Spleen (tissue), 11 donors: ENCODE results near the gene HRH2. TPM values are rescaled to one million over a fixed set of nuclear protein-coding genes. Genes with fewer than 3 reads are reported as not detected.

ENCODE experiments used
- DNase-seq: peaks from one replicate; pipeline ENCODE4 v3.0.0-alpha.2; 2020
- H3K27ac ChIP-seq, 8 donors: fragments of 200-600 bp; sonication (generic) in 7 of 8; 1 replicate in 4 of 8; 2 replicates in 4 of 8; pipeline versions ENCODE4 v1.5.0 to v1.8.0; 2016 to 2021; ENCODE audit warnings: inconsistent platforms in 4 of 8, mild to moderate bottlenecking in 4 of 8, moderate library complexity in 1 of 8
- H3K27me3 ChIP-seq, 7 donors: fragments of 200-600 bp; sonication (generic) in 6 of 7; replicated peaks in 1 of 7; 1 replicate in 4 of 7; 2 replicates in 3 of 7; pipeline versions ENCODE4 v1.5.0 to v1.8.0; 2016 to 2021; ENCODE audit warnings: inconsistent platforms in 3 of 7, mild to moderate bottlenecking in 1 of 7
- H3K36me3 ChIP-seq, 6 donors: fragments of 200-600 bp; sonication (generic) in 5 of 6; 1 replicate in 4 of 6; 2 replicates in 2 of 6; pipeline versions ENCODE4 v1.5.0 to v1.8.0; 2016 to 2021; ENCODE audit warnings: inconsistent platforms in 2 of 6
- H3K4me1 ChIP-seq, 6 donors: fragments of 200-600 bp; sonication (generic) in 5 of 6; 1 replicate in 3 of 6; 2 replicates in 3 of 6; pipeline versions ENCODE4 v1.5.0 to v1.8.0; 2016 to 2021; ENCODE audit warnings: inconsistent platforms in 3 of 6
- H3K4me3 ChIP-seq, 8 donors: fragments of 200-600 bp; sonication (generic) in 7 of 8; 1 replicate in 4 of 8; 2 replicates in 4 of 8; pipeline versions ENCODE4 v1.5.0 to v1.8.0; 2016 to 2021; ENCODE audit warnings: inconsistent platforms in 4 of 8, mild to moderate bottlenecking in 4 of 8, moderate library complexity in 2 of 8
- H3K9me3 ChIP-seq, 8 donors: fragments of 200-600 bp; sonication (generic) in 7 of 8; 1 replicate in 4 of 8; 2 replicates in 4 of 8; pipeline versions ENCODE4 v1.5.0 to v1.8.0; 2016 to 2021; ENCODE audit warnings: inconsistent platforms in 4 of 8
- POLR2A ChIP-seq, 3 donors: fragments of 450-650 bp; IDR thresholded peaks; one replicate each; pipeline ENCODE4 v1.5.1; 2017; ENCODE audit warnings: antibody characterized with exemption in 3 of 3, mild to moderate bottlenecking in 1 of 3
- POLR2AphosphoS5 ChIP-seq, 3 donors: sonication (generic); formaldehyde crosslinking; IDR thresholded peaks; one replicate each; pipeline ENCODE4 v1.5.1; 2017; ENCODE audit warnings: antibody characterized with exemption in 3 of 3
- WGBS, 5 donors: extraction: QIAGEN DNeasy Blood & Tissue Kit in 3 of 5; methylation state at CpG; one replicate each; pipeline versions ENCODE4 v1.1.5 to v1.1.7; 2013 to 2018; 5-methylcytosine and 5-hydroxymethylcytosine counted together
- intact Hi-C: fragments of 100-400 bp; cut with DNase I; formaldehyde crosslinking; loops from one replicate; pipeline ENCODE4 v1.15.0; 2023; ENCODE audit warnings: low total_unique reads
- polyA plus RNA-seq, 3 donors: library from polyadenylated mRNA; stranded (reverse); fragments of 200-250 nt; gene quantifications; one replicate each; pipeline ENCODE4 v1.2.1, GENCODE V29; 2013
- total RNA-seq, 7 donors: library from RNA; depleted of rRNA in 3 of 7; stranded (reverse); fragments of >200 nt in 3 of 7; fragmentation: NEBNext Ultra II Directional in 4 of 7; extraction: Animal tissue kit (Norgen Biotek cat#: 25700) in 4 of 7; gene quantifications; one replicate each; pipeline versions ENCODE4 v1.1.0 to v1.2.1, GENCODE V29; 2016 to 2021
- TF ChIP-seq, protein P1 (sequence below), 11 experiments: fragments of 200-600 bp in 7 of 11; fragments of 450-650 bp in 4 of 11; sonication (generic) in 4 of 11; IDR thresholded peaks in 8 of 11; conservative IDR thresholded peaks in 3 of 11; 1 replicate in 7 of 11; 2 replicates in 4 of 11; pipeline versions ENCODE4 v1.4.0 to v1.8.0; 2016 to 2021; ENCODE audit warnings: antibody characterized with exemption in 11 of 11, inconsistent platforms in 4 of 11, mild to moderate bottlenecking in 1 of 11
- donor health status: healthy with polysubstance abuse.
- donor health status: DM: no; HTN: no; CAD: no; lungs with moderate emphysema.
- donor health status: DM: no; HTN: no; CAD: no.
- donor health status: Bipolar disorder and iron deficiency.
- donor health status: healthy.
- donor health status: DM: no; HTN: no; CAD: no.
- donor health status: DM: yes; HTN: yes; CAD: no.

The HRH2 gene
- total and polyA plus RNA-seq, 10 donors, result 1.9 to 85.2 (median 22.3) TPM

DNA sequence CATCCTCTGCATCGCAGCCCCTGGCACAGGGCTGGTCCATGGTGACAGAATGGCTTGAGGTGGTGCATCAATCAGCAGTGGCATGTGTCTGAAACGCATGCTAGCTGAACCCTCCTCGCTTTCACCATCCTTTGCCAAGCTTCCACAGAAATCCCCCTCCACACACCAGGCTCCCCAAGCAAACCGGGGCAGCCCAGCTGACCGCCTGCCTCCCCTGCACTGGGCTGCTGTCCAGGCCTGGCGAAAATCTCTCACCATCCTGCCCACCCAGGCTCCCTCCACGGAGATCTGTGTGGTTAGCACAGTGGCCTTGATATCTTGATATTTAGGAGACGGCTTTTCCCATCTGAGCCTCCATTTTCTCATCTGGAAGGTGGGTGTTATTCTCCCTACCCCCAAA, 905 bp upstream of the HRH2 start:
- 69 to 81% (median 73%) methylated on average over 8 of the region's 8 CpGs for WGBS, 5 donors
- Histone ChIP-seq H3K27ac (peak overlapping the region in 3 of 8 donors; percentile 21 to 94 (median 89)), H3K4me1 (peaks cover 8 to 100% (median 44%) of the 10 kb centered on the region in 6 donors), H3K9me3 (no peaks in the 10 kb centered on the region), H3K4me3 (no peak overlapping the region), H3K27me3 (peaks cover 0 to 58% (median 18%) of the 10 kb centered on the region in 7 donors), H3K36me3 (peaks cover 0 to 22% (median 0%) of the 10 kb centered on the region in 6 donors)
- TF ChIP-seq POLR2A (IDR thresholded peaks at IDR 0.05), result no peak
- no peak for TF ChIP-seq POLR2AphosphoS5 (IDR thresholded peaks at IDR 0.05)
- TF ChIP-seq, protein P1, sequence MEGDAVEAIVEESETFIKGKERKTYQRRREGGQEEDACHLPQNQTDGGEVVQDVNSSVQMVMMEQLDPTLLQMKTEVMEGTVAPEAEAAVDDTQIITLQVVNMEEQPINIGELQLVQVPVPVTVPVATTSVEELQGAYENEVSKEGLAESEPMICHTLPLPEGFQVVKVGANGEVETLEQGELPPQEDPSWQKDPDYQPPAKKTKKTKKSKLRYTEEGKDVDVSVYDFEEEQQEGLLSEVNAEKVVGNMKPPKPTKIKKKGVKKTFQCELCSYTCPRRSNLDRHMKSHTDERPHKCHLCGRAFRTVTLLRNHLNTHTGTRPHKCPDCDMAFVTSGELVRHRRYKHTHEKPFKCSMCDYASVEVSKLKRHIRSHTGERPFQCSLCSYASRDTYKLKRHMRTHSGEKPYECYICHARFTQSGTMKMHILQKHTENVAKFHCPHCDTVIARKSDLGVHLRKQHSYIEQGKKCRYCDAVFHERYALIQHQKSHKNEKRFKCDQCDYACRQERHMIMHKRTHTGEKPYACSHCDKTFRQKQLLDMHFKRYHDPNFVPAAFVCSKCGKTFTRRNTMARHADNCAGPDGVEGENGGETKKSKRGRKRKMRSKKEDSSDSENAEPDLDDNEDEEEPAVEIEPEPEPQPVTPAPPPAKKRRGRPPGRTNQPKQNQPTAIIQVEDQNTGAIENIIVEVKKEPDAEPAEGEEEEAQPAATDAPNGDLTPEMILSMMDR (IDR thresholded peaks at IDR 0.05 in 8 of 11, conservative IDR thresholded peaks at IDR 0.05 in 3 of 11), result no peak
- intact Hi-C loops, result no loop called here
- DNase-seq, result no peak

DNA sequence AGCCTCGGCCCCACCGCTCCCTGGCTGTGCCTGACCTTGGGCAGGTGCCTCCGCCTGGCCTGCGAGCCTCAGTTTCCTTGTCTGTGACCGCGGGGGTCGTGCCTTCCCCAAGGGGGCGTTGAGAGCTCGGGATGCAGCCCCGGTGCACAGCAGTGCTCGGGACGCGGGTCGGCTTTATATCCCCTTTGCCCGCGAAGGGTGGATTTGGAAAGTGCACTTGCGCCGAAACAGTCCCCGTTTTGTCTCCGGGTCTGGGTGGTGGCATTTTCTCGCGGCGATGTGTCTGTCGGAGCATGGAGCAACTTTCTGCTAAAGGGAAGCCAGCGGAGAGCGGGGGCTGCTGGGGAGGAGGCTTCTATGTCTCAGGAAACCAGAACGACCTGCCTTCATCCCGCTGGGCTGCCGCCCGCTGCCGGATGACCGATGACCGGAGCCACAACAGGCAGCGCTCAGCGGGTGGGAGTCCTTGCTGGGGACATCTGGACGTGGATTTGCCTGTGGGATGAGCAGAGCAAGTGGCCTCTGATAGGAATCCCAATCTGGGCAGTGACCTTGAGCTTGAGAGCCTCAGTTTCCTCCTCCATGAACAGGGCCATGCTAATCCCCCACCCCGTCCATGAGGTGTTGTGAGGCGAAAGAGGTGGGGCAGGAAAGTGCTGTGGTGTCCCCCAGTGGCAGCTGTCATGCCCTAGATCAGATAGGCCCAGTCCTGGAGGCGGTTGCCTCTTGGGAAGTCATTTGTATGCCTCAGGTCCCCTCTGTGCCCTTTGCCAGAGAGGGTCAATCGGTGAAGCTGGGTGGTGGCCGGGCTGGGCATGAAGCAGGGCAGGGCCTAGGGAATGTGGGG, 651 bp downstream of the HRH2 start:
- Histone ChIP-seq H3K4me1 (peaks cover 8 to 99% (median 34%) of the 10 kb centered on the region in 6 donors), H3K27me3 (peaks cover 0 to 54% (median 18%) of the 10 kb centered on the region in 7 donors), H3K36me3 (peaks cover 0 to 25% (median 0%) of the 10 kb centered on the region in 6 donors), H3K9me3 (no peaks in the 10 kb centered on the region), H3K27ac (peak overlapping the region in 7 of 8 donors; percentile 54 to 94 (median 68)), H3K4me3 (peak overlapping the region; percentile 29 to 76 (median 59))
- peak; percentile 87 for DNase-seq
- TF ChIP-seq POLR2AphosphoS5 (IDR thresholded peaks at IDR 0.05), result peak in 1 of 3 donors; percentile 41
- TF ChIP-seq POLR2A (IDR thresholded peaks at IDR 0.05), result no peak
- intact Hi-C loops, result no loop called here
- WGBS, 5 donors, result 5 to 16% (median 7%) methylated on average over 12 to 41 of the region's 41 CpGs

DNA sequence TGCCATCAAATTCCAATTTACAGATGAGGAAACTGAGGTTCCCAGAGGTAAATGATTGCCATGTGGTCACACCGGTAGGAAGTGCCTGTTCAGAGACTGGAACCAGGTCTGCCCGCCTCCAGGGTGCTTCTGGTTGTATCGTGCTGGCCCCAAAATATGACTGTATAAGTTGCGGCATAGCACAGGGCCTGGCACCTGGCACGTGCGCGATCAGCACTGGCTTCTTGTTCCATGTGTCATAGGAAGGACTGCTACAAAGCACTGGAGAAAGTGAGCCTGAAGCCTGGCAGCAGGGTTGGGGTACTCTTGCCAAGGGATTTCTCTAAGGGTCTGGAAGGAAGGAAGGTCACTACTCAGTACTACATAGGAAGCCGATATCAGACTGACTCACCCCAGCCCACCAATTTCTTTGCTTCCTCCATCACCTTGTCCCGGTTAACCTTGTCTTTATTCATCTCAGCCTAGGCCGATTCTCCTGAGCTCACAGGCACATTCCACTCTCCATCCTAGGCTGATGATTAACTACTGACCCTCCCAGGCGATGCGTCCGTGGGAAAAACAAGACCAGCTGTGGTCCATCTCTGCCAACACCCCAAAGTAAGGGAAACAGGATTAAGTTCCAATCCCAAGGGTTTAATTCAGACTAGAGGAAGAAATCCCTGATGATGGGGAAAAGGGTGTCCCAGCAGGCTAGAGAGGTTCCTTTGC, 1.8 kb downstream of the HRH2 start:
- 82 to 87% (median 82%) methylated on average over 10 to 13 of the region's 13 CpGs for WGBS, 5 donors
- Histone ChIP-seq H3K9me3 (no peaks in the 10 kb centered on the region), H3K27ac (peak overlapping the region in 3 of 8 donors; percentile 85 to 94 (median 89)), H3K4me3 (peak overlapping the region in 5 of 8 donors; percentile 41 to 76 (median 67)), H3K4me1 (peaks cover 8 to 99% (median 32%) of the 10 kb centered on the region in 6 donors), H3K36me3 (peaks cover 0 to 33% (median 0%) of the 10 kb centered on the region in 6 donors), H3K27me3 (peaks cover 0 to 51% (median 18%) of the 10 kb centered on the region in 7 donors)
- DNase-seq, result no peak
- TF ChIP-seq, protein P1 (IDR thresholded peaks at IDR 0.05 in 8 of 11, conservative IDR thresholded peaks at IDR 0.05 in 3 of 11), result no peak
- no peak for TF ChIP-seq POLR2AphosphoS5 (IDR thresholded peaks at IDR 0.05)
- TF ChIP-seq POLR2A (IDR thresholded peaks at IDR 0.05), result no peak
- intact Hi-C loops, result no loop called here

DNA sequence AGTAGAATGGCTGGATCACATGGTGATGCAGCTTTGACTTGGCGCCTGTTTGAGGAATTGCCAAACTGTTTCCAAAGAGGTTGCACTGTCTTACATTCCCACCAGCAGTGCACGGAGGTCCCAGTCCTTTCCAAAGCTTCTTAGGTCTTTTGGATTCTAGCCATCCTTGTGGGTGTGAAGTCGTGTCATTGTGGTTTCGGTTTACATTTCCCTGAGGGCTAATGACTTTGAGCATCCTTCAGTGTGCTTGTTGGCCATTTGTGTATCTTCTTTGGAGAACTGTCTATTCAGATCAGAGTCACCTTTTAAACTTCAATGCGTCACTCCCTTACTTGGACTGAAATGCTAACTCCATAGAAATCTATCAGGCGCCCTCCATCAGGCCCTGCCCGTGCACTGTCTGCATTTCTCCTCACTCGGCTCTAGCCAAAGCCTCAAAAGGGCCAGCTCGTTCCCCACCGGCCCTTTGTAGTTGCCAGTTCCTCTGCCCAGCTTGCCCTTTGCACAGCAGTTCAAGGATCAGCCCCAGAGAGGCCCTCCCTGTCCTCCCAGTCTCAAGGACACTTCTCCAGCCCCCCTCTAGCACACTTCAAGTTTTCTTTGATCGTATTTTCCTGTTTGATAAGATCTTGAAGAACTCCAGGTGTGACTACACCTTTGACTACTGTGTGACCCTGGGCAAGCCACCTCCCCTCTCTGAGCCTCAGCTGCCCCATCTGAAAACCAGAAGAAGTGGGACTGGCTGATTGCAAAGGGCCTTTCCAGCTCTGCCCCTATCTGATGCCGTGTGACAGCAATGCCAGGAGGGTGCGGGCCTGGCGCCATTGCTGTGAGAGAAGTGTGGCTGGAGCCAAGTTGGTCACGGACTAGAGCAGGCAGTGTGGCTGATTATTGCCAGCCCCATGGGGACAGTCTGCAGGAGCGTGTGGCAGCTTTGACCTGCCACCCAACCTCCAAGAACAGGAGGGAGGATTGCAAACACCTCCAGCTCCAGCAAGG, 5.6 kb downstream of the HRH2 start:
- H3K4me1 ChIP-seq, result peaks cover 4 to 99% (median 19%) of the 10 kb centered on the region in 6 donors
- peaks cover 0 to 33% (median 0%) of the 10 kb centered on the region in 6 donors for H3K36me3 ChIP-seq
- peak overlapping the region in 2 of 8 donors; percentile 1 to 16 for H3K27ac ChIP-seq
- DNase-seq, result no peak
- no peaks in the 10 kb centered on the region for H3K9me3 ChIP-seq
- intact Hi-C loops, result no loop called here
- peaks cover 0 to 26% (median 6%) of the 10 kb centered on the region in 7 donors for H3K27me3 ChIP-seq
- 68 to 74% (median 72%) methylated on average over 16 of the region's 16 CpGs for WGBS, 5 donors
- H3K4me3 ChIP-seq, result no peak overlapping the region
- no peak for TF ChIP-seq POLR2A (IDR thresholded peaks at IDR 0.05)
- TF ChIP-seq POLR2AphosphoS5 (IDR thresholded peaks at IDR 0.05), result peak in 1 of 3 donors; percentile 33
